ENCODE results near the gene MAN1B1.

Gene MAN1B1

GRCh38 chr9:137141976-137142936, 55.5 kb downstream of the MAN1B1 start:
- no peak for DNase-seq (ENCODE audit: low read depth, low spot score)
- TF ChIP-seq, protein P1, sequence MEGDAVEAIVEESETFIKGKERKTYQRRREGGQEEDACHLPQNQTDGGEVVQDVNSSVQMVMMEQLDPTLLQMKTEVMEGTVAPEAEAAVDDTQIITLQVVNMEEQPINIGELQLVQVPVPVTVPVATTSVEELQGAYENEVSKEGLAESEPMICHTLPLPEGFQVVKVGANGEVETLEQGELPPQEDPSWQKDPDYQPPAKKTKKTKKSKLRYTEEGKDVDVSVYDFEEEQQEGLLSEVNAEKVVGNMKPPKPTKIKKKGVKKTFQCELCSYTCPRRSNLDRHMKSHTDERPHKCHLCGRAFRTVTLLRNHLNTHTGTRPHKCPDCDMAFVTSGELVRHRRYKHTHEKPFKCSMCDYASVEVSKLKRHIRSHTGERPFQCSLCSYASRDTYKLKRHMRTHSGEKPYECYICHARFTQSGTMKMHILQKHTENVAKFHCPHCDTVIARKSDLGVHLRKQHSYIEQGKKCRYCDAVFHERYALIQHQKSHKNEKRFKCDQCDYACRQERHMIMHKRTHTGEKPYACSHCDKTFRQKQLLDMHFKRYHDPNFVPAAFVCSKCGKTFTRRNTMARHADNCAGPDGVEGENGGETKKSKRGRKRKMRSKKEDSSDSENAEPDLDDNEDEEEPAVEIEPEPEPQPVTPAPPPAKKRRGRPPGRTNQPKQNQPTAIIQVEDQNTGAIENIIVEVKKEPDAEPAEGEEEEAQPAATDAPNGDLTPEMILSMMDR (IDR thresholded peaks at IDR 0.05; ENCODE audit: low read depth, low read length), result no peak
- in situ Hi-C loops (cut with HindIII; ENCODE audit: low sequenced_read_pairs), result no loop called here
- no peak overlapping the region for H3K4me3 ChIP-seq (ENCODE audit: low read depth, low read length)

- TF ChIP-seq, protein P1 (IDR thresholded peaks at IDR 0.05; ENCODE audit: low read depth, low read length), result no peak
- in situ Hi-C loops (cut with HindIII; ENCODE audit: low sequenced_read_pairs), result no loop called here
- DNase-seq (ENCODE audit: low read depth, low spot score), result no peak
- H3K4me3 ChIP-seq (ENCODE audit: low read depth, low read length), result no peak overlapping the region
Measured at GRCh38 chr9:137143459-137143858, 56.7 kb downstream of the MAN1B1 start.

GRCh38 chr9:137145731-137146526, 59.1 kb downstream of the MAN1B1 start:
- in situ Hi-C loops (cut with HindIII; ENCODE audit: low sequenced_read_pairs), result no loop called here

GRCh38 chr9:137146527-137146918, 59.7 kb downstream of the MAN1B1 start:
- in situ Hi-C loops (cut with HindIII; ENCODE audit: low sequenced_read_pairs), result no loop called here
- TF ChIP-seq, protein P1 (IDR thresholded peaks at IDR 0.05; ENCODE audit: low read depth, low read length), result no peak

More at GRCh38 chr9:137145731-137146526, 59.1 kb downstream of the MAN1B1 start:
- DNase-seq (ENCODE audit: low read depth, low spot score), result no peak
- TF ChIP-seq, protein P1 (IDR thresholded peaks at IDR 0.05; ENCODE audit: low read depth, low read length), result no peak
- H3K4me3 ChIP-seq (ENCODE audit: low read depth, low read length), result no peak overlapping the region

GRCh38 chr9:137147091-137147792, 60.5 kb downstream of the MAN1B1 start:
- in situ Hi-C loops (cut with HindIII; ENCODE audit: low sequenced_read_pairs), result no loop called here
- DNase-seq (ENCODE audit: low read depth, low spot score), result no peak
- TF ChIP-seq, protein P1 (IDR thresholded peaks at IDR 0.05; ENCODE audit: low read depth, low read length), result no peak
- no peak overlapping the region for H3K4me3 ChIP-seq (ENCODE audit: low read depth, low read length)

More at GRCh38 chr9:137146527-137146918, 59.7 kb downstream of the MAN1B1 start:
- DNase-seq (ENCODE audit: low read depth, low spot score), result no peak
- H3K4me3 ChIP-seq (ENCODE audit: low read depth, low read length), result no peak overlapping the region

- TF ChIP-seq, protein P1 (IDR thresholded peaks at IDR 0.05; ENCODE audit: low read depth, low read length), result no peak
- DNase-seq (ENCODE audit: low read depth, low spot score), result no peak
- in situ Hi-C loops (cut with HindIII; ENCODE audit: low sequenced_read_pairs), result no loop called here
- no peak overlapping the region for H3K4me3 ChIP-seq (ENCODE audit: low read depth, low read length)
Measured at GRCh38 chr9:137147793-137148160, 61.0 kb downstream of the MAN1B1 start.
